ENCODE results near the gene DAB1. TPM values are rescaled to one million over a fixed set of nuclear protein-coding genes. Genes with fewer than 3 reads are reported as not detected.

The DAB1 gene
- total and polyA plus RNA-seq, 2 of the 8 experiments (the other 6 are each of a cell fraction or from before 2014, with no cell fraction given), result 4.4 to 11.8 TPM

DNA sequence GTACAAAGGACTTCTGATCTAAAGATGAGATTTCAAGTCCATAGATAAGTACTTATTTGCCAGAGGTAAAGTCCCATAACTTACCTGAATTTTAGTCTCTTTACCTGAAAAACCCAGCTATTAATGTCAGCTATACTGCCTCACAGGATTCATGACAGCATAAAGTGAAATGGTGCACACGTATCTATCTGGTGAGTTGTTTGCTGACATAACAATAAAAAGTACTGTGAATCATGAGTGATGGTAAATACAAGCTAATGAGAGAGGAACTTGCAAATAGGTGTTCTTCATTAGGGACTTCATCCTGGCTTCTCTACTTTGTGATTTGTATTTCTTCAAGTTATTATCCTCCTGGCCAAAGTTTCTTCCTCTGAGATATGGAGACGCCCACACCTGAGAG lies 233.0 kb downstream of the DAB1 start:
- peaks cover 0 to 6% (median 1%) of the 10 kb centered on the region in 4 experiments; a peak in 3 of 7 replicates for H3K4me1 ChIP-seq (replicated peaks in 1 of 4; ENCODE audit: control insufficient read depth in 3 of 4, insufficient read depth in 4 of 4, low read length in 3 of 4)
- no peak overlapping the region for H4K8ac ChIP-seq (ENCODE audit: extremely low read depth, insufficient read depth, low read length)
- no peak overlapping the region for H3K56ac ChIP-seq (replicated peaks; ENCODE audit: insufficient read length, low read depth, low read length)
- H2AK5ac ChIP-seq (ENCODE audit: low read depth, low read length), result no peak overlapping the region
- DNase-seq (ENCODE audit: low read depth in 1 of 2, low spot score in 2 of 2), result no peak
- CTCF ChIA-PET (ENCODE audit: partially characterized antibody), result interaction anchor here (0.8 kb wide), 1 partner anchor 10 kb away, joined by 3 read pairs; no protein-coding TSS in a partner anchor
- H3K23ac ChIP-seq (ENCODE audit: insufficient read length), result no peak overlapping the region
- H2AFZ ChIP-seq (ENCODE audit: low read length), result no peak overlapping the region
- no peak overlapping the region for H3K9ac ChIP-seq (replicated peaks in 1 of 4; ENCODE audit: extremely low read depth in 1 of 4, low read depth in 3 of 4, low read length in 3 of 4)
- no peak overlapping the region for H2BK20ac ChIP-seq (ENCODE audit: low read length)
- H2BK5ac ChIP-seq (ENCODE audit: low read depth, low read length), result no peak overlapping the region
- H4K91ac ChIP-seq (replicated peaks; ENCODE audit: insufficient read length, low read length), result no peak overlapping the region
- H3K14ac ChIP-seq (ENCODE audit: insufficient read length), result no peak overlapping the region
- WGBS, 2 experiments (ENCODE audit: extremely low coverage in 1 of 2, insufficient coverage in 1 of 2, insufficient read length in 1 of 2, insufficient replicate concordance in 2 of 2, low coverage in 1 of 2, low lambda C conversion rate in 2 of 2, missing lambda C conversion rate in 1 of 2), result 91% methylated on average over 2 of the region's 2 CpGs; no CpG with 5 or more reads in 1 of the 2 experiments
- H3K4me2 ChIP-seq (ENCODE audit: insufficient read depth in 1 of 2, low read depth in 2 of 2, low read length in 2 of 2), result no peak overlapping the region
- no peaks in the 10 kb centered on the region for H4K20me1 ChIP-seq (replicated peaks in 1 of 2; ENCODE audit: control insufficient read depth in 1 of 2, insufficient read depth in 2 of 2, low read length in 2 of 2)
- no peaks in the 10 kb centered on the region for H3K9me3 ChIP-seq (ENCODE audit: insufficient read depth in 2 of 2, low read depth in 1 of 2, low read length in 1 of 2)
- H3K27ac ChIP-seq (ENCODE audit: low read depth, low read length), result no peak overlapping the region
- POLR2A ChIA-PET (ENCODE audit: partially characterized antibody), result interaction anchor here (0.6 kb wide), 1 partner anchor 333 kb away, joined by 3 read pairs; no protein-coding TSS in a partner anchor
- H4K5ac ChIP-seq (ENCODE audit: insufficient read length, low read depth, low read length), result no peak overlapping the region
- H2BK120ac ChIP-seq (replicated peaks; ENCODE audit: low read depth, low read length), result no peak overlapping the region
- H2BK15ac ChIP-seq (ENCODE audit: low read length), result no peak overlapping the region
- H3K4ac ChIP-seq (replicated peaks; ENCODE audit: insufficient read length, low read depth, low read length), result no peak overlapping the region
- H3K18ac ChIP-seq (ENCODE audit: extremely low read depth, low read length), result no peak overlapping the region
- H3K4me3 ChIP-seq (ENCODE audit: extremely low read depth in 1 of 4, insufficient read depth in 2 of 4, low read depth in 3 of 4, low read length in 4 of 4), result no peak overlapping the region
- H3K79me1 ChIP-seq (ENCODE audit: low read depth, low read length), result no peaks in the 10 kb centered on the region
- H3K79me2 ChIP-seq (ENCODE audit: control insufficient read depth in 1 of 2, insufficient read depth in 2 of 2, low read length in 2 of 2), result no peaks in the 10 kb centered on the region
- H3K36me3 ChIP-seq (ENCODE audit: control insufficient read depth in 2 of 4, insufficient read depth in 4 of 4, low read length in 3 of 4), result no peaks in the 10 kb centered on the region
- 0 out of 7 replicates have a peak, but pooled peaks cover 0 to 2% (median 0%) of the 10 kb centered on the region in 4 experiments for H3K27me3 ChIP-seq (replicated peaks in 1 of 4; ENCODE audit: control insufficient read depth in 3 of 4, extremely low read depth in 1 of 4, insufficient read depth in 3 of 4, low read length in 3 of 4)
- no peaks in the 10 kb centered on the region for H3K23me2 ChIP-seq (ENCODE audit: low read depth, low read length)
- FAIRE-seq, result no peak
- no peak overlapping the region for H2BK12ac ChIP-seq (ENCODE audit: low read depth, low read length)
- TF ChIP-seq POLR2AphosphoS5 (IDR thresholded peaks at IDR 0.05; ENCODE audit: low read depth, low read length) (no peak), EGR1 (IDR thresholded peaks at IDR 0.05; ENCODE audit: borderline replicate concordance, low read depth, low read length) (no peak), RNF2 (IDR thresholded peaks at IDR 0.05; ENCODE audit: borderline replicate concordance, low read depth, low read length, missing control alignments, poor library complexity, severe bottlenecking) (no peak), SP2 (IDR thresholded peaks at IDR 0.05; ENCODE audit: low read length) (no peak), HDAC2 (IDR thresholded peaks at IDR 0.05; ENCODE audit: borderline replicate concordance in 1 of 2, low read depth in 2 of 2, low read length in 2 of 2) (no peak), MAFK (IDR thresholded peaks at IDR 0.05; ENCODE audit: low read depth, low read length) (no peak), NANOG (IDR thresholded peaks at IDR 0.05; ENCODE audit: insufficient read depth, low read depth, low read length, poor library complexity, severe bottlenecking) (no peak), CBX8 (IDR thresholded peaks at IDR 0.05; ENCODE audit: borderline replicate concordance, low read depth, low read length) (no peak), GTF2F1 (IDR thresholded peaks at IDR 0.05; ENCODE audit: borderline replicate concordance, low read depth, low read length) (no peak), TCF12 (IDR thresholded peaks at IDR 0.05; ENCODE audit: low read depth, low read length) (no peak)
- TF ChIP-seq, protein P1, sequence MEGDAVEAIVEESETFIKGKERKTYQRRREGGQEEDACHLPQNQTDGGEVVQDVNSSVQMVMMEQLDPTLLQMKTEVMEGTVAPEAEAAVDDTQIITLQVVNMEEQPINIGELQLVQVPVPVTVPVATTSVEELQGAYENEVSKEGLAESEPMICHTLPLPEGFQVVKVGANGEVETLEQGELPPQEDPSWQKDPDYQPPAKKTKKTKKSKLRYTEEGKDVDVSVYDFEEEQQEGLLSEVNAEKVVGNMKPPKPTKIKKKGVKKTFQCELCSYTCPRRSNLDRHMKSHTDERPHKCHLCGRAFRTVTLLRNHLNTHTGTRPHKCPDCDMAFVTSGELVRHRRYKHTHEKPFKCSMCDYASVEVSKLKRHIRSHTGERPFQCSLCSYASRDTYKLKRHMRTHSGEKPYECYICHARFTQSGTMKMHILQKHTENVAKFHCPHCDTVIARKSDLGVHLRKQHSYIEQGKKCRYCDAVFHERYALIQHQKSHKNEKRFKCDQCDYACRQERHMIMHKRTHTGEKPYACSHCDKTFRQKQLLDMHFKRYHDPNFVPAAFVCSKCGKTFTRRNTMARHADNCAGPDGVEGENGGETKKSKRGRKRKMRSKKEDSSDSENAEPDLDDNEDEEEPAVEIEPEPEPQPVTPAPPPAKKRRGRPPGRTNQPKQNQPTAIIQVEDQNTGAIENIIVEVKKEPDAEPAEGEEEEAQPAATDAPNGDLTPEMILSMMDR (IDR thresholded peaks at IDR 0.05; ENCODE audit: control extremely low read depth in 1 of 3, insufficient read depth in 1 of 3, low read depth in 1 of 3, low read length in 3 of 3), result no peak

All from H1 (cell line).